ENCODE results near the gene OLFML2A.

- TF ChIP-seq, protein P1, sequence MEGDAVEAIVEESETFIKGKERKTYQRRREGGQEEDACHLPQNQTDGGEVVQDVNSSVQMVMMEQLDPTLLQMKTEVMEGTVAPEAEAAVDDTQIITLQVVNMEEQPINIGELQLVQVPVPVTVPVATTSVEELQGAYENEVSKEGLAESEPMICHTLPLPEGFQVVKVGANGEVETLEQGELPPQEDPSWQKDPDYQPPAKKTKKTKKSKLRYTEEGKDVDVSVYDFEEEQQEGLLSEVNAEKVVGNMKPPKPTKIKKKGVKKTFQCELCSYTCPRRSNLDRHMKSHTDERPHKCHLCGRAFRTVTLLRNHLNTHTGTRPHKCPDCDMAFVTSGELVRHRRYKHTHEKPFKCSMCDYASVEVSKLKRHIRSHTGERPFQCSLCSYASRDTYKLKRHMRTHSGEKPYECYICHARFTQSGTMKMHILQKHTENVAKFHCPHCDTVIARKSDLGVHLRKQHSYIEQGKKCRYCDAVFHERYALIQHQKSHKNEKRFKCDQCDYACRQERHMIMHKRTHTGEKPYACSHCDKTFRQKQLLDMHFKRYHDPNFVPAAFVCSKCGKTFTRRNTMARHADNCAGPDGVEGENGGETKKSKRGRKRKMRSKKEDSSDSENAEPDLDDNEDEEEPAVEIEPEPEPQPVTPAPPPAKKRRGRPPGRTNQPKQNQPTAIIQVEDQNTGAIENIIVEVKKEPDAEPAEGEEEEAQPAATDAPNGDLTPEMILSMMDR (conservative IDR thresholded peaks at IDR 0.05; ENCODE audit: low read depth, low read length): no peak
- no peak for TF ChIP-seq EZH2 (IDR thresholded peaks at IDR 0.05; ENCODE audit: borderline replicate concordance, low read depth, low read length, poor library complexity, severe bottlenecking)
Observed at GRCh38 chr9:124859803-124860581, 83.1 kb downstream of the OLFML2A start.

Measured in A673 (cell line).